B cell (primary cell): ENCODE data around the gene FBXO10. TPM values are rescaled to one million over a fixed set of nuclear protein-coding genes. Genes with fewer than 3 reads are reported as not detected.

ENCODE experiments used
- ATAC-seq: fragments of 200-7000 bp; cut with Tn5 transposase; one replicate; pipeline ENCODE4 v1.10.0; 2021; ENCODE audit warnings: low read depth, mild to moderate bottlenecking, moderate number of reproducible peaks, moderate library complexity
- CTCF ChIA-PET: fragments of 350-600 bp; sonication (Branson Sonifier 250); formaldehyde crosslinking; loops from one replicate; lab custom pipeline; 2021; ENCODE audit warnings: antibody characterized with exemption, inconsistent platforms; lab: Charles Lee
- POLR2A ChIA-PET: fragments of 350-600 bp; sonication (Branson Sonifier 250); formaldehyde crosslinking; loops from one replicate; lab custom pipeline; 2021; ENCODE audit warnings: antibody characterized with exemption; lab: Charles Lee
- DNase-seq: peaks from one replicate; pipeline ENCODE4 v3.0.0; 2013
- H2AFZ ChIP-seq: 2 replicates; pipeline ENCODE4 v1.6.1; 2012; ENCODE audit warnings: mild to moderate bottlenecking, low read depth, low read length; ENCODE audit not compliant: insufficient read depth, poor library complexity, severe bottlenecking
- H3K27ac ChIP-seq, 2 donors: 1 replicate in 1 of 2; 2 replicates in 1 of 2; pipeline ENCODE4 v1.5.1; 2012 to 2013; ENCODE audit warnings: low read length in 2 of 2, mild to moderate bottlenecking in 2 of 2, moderate library complexity in 1 of 2
- H3K27me3 ChIP-seq, 4 experiments: fragments of 200-600 bp in 1 of 4; sonication (generic) in 1 of 4; replicated peaks in 1 of 4; 1 replicate in 2 of 4; 2 replicates in 2 of 4; pipeline versions ENCODE4 v1.6.1 to v1.7.0; 2013 to 2016; ENCODE audit warnings: low read length in 3 of 4, mild to moderate bottlenecking in 2 of 4, mixed read lengths in 1 of 4, moderate library complexity in 1 of 4; ENCODE audit not compliant: insufficient read depth in 4 of 4, control insufficient read depth in 3 of 4; ENCODE audit errors: control extremely low read depth in 1 of 4
- H3K36me3 ChIP-seq, 2 experiments: replicated peaks in 1 of 2; 1 replicate in 1 of 2; 2 replicates in 1 of 2; pipeline versions ENCODE4 v1.6.1 to v1.7.1; 2013; ENCODE audit warnings: low read length in 1 of 2; ENCODE audit not compliant: insufficient read depth in 2 of 2, control insufficient read depth in 1 of 2; ENCODE audit errors: control extremely low read depth in 1 of 2, extremely low read depth in 1 of 2
- H3K4me1 ChIP-seq, 2 donors: fragments of 200-600 bp in 1 of 2; sonication (generic) in 1 of 2; 1 replicate in 1 of 2; 2 replicates in 1 of 2; pipeline versions ENCODE4 v1.5.1 to v1.6.1; 2013 to 2017; ENCODE audit warnings: low read length in 2 of 2; ENCODE audit not compliant: control insufficient read depth in 2 of 2, insufficient read depth in 2 of 2
- H3K4me2 ChIP-seq: replicated peaks from 2 replicates; pipeline ENCODE3; 2012; ENCODE audit warnings: mild to moderate bottlenecking, low read depth, low read length; ENCODE audit not compliant: poor library complexity, severe bottlenecking
- H3K4me3 ChIP-seq, 5 experiments: fragments of 200-600 bp in 1 of 5; sonication (generic) in 1 of 5; 1 replicate in 3 of 5; 2 replicates in 2 of 5; pipeline versions ENCODE4 v1.5.1 to v1.7.0; 2011 to 2016; ENCODE audit warnings: low read length in 4 of 5, mild to moderate bottlenecking in 4 of 5, low read depth in 2 of 5, control low read depth in 1 of 5, moderate library complexity in 1 of 5; ENCODE audit not compliant: insufficient read depth in 1 of 5; ENCODE audit errors: control extremely low read depth in 1 of 5, extremely low read depth in 1 of 5
- H3K79me2 ChIP-seq: fragments of 200-600 bp; sonication (generic); one replicate; pipeline ENCODE4 v1.6.0; 2016; ENCODE audit warnings: low read length; ENCODE audit not compliant: control insufficient read depth, insufficient read depth
- H3K9ac ChIP-seq: fragments of 200-600 bp; sonication (generic); 2 replicates; pipeline ENCODE4 v1.6.1; 2017; ENCODE audit warnings: mild to moderate bottlenecking, low read length, moderate library complexity
- H3K9me3 ChIP-seq, 3 donors: one replicate each; pipeline versions ENCODE4 v1.6.1 to v1.7.1; 2013; ENCODE audit warnings: low read length in 2 of 3; ENCODE audit not compliant: control insufficient read depth in 2 of 3, insufficient read depth in 1 of 3; ENCODE audit errors: control extremely low read depth in 1 of 3
- H4K20me1 ChIP-seq: 2 replicates; pipeline ENCODE4 v1.6.0; 2012; ENCODE audit warnings: mild to moderate bottlenecking, low read length; ENCODE audit not compliant: insufficient read depth, control insufficient read depth, poor library complexity, severe bottlenecking
- H3K27ac Mint-ChIP-seq: one replicate; pipeline ENCODE4 v1.8.0; 2021; ENCODE audit warnings: mixed read lengths
- H3K27me3 Mint-ChIP-seq: one replicate; pipeline ENCODE4 v1.8.0; 2021; ENCODE audit warnings: mixed read lengths
- H3K4me1 Mint-ChIP-seq: one replicate; pipeline ENCODE4 v1.8.0; 2021; ENCODE audit warnings: mixed read lengths
- H3K4me3 Mint-ChIP-seq: one replicate; pipeline ENCODE4 v1.8.0; 2021; ENCODE audit warnings: mixed read lengths
- H3K9me3 Mint-ChIP-seq: one replicate; pipeline ENCODE4 v1.8.0; 2022; ENCODE audit warnings: mixed read lengths; ENCODE audit not compliant: insufficient read depth
- EZH2 ChIP-seq: IDR thresholded peaks from 2 replicates; pipeline ENCODE4 v1.6.1; 2012; ENCODE audit warnings: borderline replicate concordance, low read depth, mild to moderate bottlenecking, moderate library complexity, low read length; ENCODE audit not compliant: insufficient read depth, poor library complexity, severe bottlenecking
- WGBS: methylation state at CpG from one replicate; pipeline ENCODE4 v1.1.5; 2013; ENCODE audit warnings: missing lambda C conversion rate; ENCODE audit not compliant: insufficient coverage; 5-methylcytosine and 5-hydroxymethylcytosine counted together
- intact Hi-C: fragments of 100-400 bp; cut with micrococcal nuclease; formaldehyde crosslinking; loops from one replicate; pipeline ENCODE4 v1.10.0; 2022
- polyA plus RNA-seq: library from polyadenylated mRNA; depleted of rRNA; stranded (reverse); fragments of >200 nt; gene quantifications from 2 replicates; pipeline ENCODE4 v1.2.3, GENCODE V29; 2012
- total RNA-seq, 2 donors: library from RNA; stranded (reverse); fragments of 120-200 nt in 1 of 2; gene quantifications; 1 replicate in 1 of 2; 2 replicates in 1 of 2; pipeline versions ENCODE4 v1.2.3 to v1.2.4, GENCODE V29; 2013 to 2022
- TF ChIP-seq, protein P1 (sequence below): fragments of 200-600 bp; IDR thresholded peaks from one replicate; pipeline ENCODE4 v1.8.0; 2022; ENCODE audit warnings: antibody characterized with exemption, mild to moderate bottlenecking

FBXO10 gene
- total and polyA plus RNA-seq, 2 donors (not counting 1 experiment from before 2014, with no cell fraction given): 18.6 to 67.3 TPM

- Mint-ChIP-seq H3K9me3 (peaks cover 7% of the 10 kb centered on the region), H3K4me3 (peak overlapping the region; percentile 54), H3K27ac (peak overlapping the region; percentile 22), H3K27me3 (no peaks in the 10 kb centered on the region), H3K4me1 (peaks cover 56% of the 10 kb centered on the region)
- H3K79me2 ChIP-seq: peaks cover 24% of the 10 kb centered on the region
- H3K27me3 ChIP-seq: no peaks in the 10 kb centered on the region
- no peak overlapping the region for H3K9ac ChIP-seq
- H3K9me3 ChIP-seq: peaks cover 0 to 16% (median 13%) of the 10 kb centered on the region in 3 donors
- no peaks in the 10 kb centered on the region for H4K20me1 ChIP-seq
- ATAC-seq (no peak), DNase-seq (no peak)
- POLR2A ChIA-PET: interaction anchor here (0.6 to 1.3 kb wide), 3 partner anchors 15 to 191 kb away, joined by 3 to 5 read pairs (median 3); no protein-coding TSS in a partner anchor
- no peak overlapping the region for H2AFZ ChIP-seq
- 76% methylated on average over 3 of the region's 5 CpGs for WGBS
- no peak overlapping the region for H3K4me3 ChIP-seq
- H3K27ac ChIP-seq: no peak overlapping the region
- TF ChIP-seq, protein P1, sequence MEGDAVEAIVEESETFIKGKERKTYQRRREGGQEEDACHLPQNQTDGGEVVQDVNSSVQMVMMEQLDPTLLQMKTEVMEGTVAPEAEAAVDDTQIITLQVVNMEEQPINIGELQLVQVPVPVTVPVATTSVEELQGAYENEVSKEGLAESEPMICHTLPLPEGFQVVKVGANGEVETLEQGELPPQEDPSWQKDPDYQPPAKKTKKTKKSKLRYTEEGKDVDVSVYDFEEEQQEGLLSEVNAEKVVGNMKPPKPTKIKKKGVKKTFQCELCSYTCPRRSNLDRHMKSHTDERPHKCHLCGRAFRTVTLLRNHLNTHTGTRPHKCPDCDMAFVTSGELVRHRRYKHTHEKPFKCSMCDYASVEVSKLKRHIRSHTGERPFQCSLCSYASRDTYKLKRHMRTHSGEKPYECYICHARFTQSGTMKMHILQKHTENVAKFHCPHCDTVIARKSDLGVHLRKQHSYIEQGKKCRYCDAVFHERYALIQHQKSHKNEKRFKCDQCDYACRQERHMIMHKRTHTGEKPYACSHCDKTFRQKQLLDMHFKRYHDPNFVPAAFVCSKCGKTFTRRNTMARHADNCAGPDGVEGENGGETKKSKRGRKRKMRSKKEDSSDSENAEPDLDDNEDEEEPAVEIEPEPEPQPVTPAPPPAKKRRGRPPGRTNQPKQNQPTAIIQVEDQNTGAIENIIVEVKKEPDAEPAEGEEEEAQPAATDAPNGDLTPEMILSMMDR: no peak
- TF ChIP-seq EZH2: no peak
- H3K36me3 ChIP-seq: peaks cover 0 to 4% of the 10 kb centered on the region in 2 experiments
- CTCF ChIA-PET: no interaction called here
- intact Hi-C loops: no loop called here
- H3K4me1 ChIP-seq: peaks cover 22 to 48% of the 10 kb centered on the region in 2 donors
- H3K4me2 ChIP-seq: no peak overlapping the region
Measured at GRCh38 chr9:37559855-37560592, 16.2 kb downstream of the FBXO10 start.

DNA sequence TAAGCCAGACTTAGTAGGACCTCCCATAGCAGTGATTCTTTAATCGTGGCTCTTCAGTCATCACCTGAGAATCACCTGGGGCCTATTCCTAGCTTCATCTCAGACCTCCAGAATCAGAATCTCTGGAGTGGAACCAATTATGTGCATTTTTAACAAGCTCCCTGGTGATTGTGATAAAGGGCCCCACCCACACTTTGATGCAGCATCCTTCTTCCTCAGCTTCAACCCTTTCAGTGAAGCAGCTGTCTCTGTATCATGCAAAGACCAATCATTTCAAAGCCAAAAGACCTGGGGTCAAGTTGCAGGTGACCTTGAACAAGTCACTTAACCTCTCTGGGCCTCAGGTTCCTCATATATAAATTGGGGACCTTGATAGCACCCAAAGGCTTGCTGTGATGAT, 17.1 kb downstream of the FBXO10 start:
- H3K4me2 ChIP-seq: no peak overlapping the region
- Mint-ChIP-seq H3K4me3 (no peak overlapping the region), H3K27me3 (no peaks in the 10 kb centered on the region), H3K27ac (no peak overlapping the region), H3K9me3 (peaks cover 6% of the 10 kb centered on the region), H3K4me1 (peaks cover 48% of the 10 kb centered on the region)
- H3K36me3 ChIP-seq: peaks cover 0 to 2% of the 10 kb centered on the region in 2 experiments
- peaks cover 0 to 8% (median 8%) of the 10 kb centered on the region in 3 donors for H3K9me3 ChIP-seq
- no peak overlapping the region for H3K27ac ChIP-seq
- TF ChIP-seq EZH2: no peak
- TF ChIP-seq, protein P1: no peak
- POLR2A ChIA-PET: interaction anchor here (0.6 to 1.3 kb wide), 2 partner anchors 11 to 16 kb away, joined by 3 read pairs; no protein-coding TSS in a partner anchor
- CTCF ChIA-PET: interaction anchor here (0.7 kb wide), 1 partner anchor 345 kb away, joined by 3 read pairs; no protein-coding TSS in a partner anchor
- DNase-seq: no peak
- H3K4me3 ChIP-seq: no peak overlapping the region
- ATAC-seq: no peak
- no peak overlapping the region for H2AFZ ChIP-seq
- no CpG with 5 or more reads among the region's 1 CpG for WGBS
- intact Hi-C loops: no loop called here
- peaks cover 18 to 39% of the 10 kb centered on the region in 2 donors for H3K4me1 ChIP-seq
- no peaks in the 10 kb centered on the region for H3K27me3 ChIP-seq
- H3K79me2 ChIP-seq: peaks cover 20% of the 10 kb centered on the region
- H3K9ac ChIP-seq: no peak overlapping the region
- H4K20me1 ChIP-seq: no peaks in the 10 kb centered on the region
